NCI-H774 (cell line): ENCODE results near the gene HCN3.
"Not testable (repeated sequence)": the region's sequence is repeated elsewhere in the genome, so short reads cannot be mapped to it uniquely, and the experiment has no call there.

ENCODE experiments used
- DNase-seq: peaks from one replicate; lab custom pipeline; 2025; lab: John Stamatoyannopoulos, UW

The HCN3 gene

DNA sequence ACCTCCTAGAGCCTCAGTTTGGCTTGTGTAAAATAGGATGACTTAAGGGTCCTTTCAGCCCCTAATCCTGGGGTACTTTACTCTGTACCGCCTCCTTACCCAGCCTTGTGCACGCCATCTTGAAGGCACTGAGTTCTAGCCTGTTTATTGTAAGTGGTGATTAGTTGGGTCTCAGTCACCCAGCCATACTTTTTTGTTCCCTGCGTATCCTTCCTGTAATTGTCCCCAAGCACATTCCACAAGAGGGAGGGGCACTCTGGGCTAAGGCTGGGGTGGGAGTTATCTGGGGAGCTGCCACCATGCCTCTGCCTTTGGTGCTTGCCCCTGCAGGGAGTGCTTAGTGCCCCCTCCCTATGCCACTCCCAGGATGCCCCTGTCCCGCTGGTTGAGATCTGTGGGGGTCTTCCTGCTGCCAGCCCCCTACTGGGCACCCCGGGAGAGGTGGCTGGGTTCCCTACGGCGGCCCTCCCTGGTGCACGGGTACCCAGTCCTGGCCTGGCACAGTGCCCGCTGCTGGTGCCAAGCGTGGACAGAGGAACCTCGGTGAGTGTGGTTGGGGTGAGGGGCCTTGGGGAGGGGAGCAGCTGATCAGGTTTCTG, 32.3 kb downstream of the HCN3 start:
- no peak for DNase-seq

DNA sequence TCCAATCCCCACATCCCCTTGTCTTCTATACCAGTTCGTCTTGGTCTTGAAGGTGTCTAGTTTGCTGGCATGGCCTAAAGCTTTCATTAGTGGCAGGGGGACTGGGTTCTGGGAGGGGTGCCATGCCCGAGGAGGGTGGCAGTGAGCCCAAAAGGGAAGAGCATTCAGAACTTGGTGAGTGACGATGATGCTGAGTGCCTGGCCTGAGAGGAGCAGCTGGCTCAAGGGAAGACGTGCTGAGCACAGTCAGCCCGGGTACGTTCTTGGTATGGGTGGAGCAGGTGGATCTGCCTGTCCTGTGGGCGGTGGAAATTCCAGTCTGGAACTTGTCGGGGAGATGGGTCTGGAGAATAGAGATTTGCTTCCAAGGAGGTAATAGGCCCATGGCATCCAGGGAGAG, 36.0 kb downstream of the HCN3 start:
- DNase-seq = no peak

DNA sequence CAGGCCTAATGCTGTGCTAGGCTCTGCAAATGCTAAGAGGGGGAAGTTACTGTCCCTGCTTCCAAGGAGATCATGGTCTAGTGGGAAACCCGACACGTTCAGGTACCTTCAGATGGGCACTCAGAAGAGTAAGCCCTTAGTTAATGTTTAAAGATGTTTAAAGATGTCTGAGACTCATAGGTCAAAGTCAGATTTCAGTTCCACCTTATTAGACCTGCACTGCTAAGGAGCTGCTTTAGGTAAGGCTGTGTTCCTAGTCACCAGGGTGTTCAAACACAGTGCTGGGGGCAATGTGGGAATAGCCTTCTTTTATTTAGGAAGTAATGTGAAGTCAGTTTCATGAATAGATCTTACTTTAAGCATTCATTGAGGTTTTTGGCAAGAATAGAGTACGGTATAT, 39.7 kb downstream of the HCN3 start:
- DNase-seq = no peak

DNA sequence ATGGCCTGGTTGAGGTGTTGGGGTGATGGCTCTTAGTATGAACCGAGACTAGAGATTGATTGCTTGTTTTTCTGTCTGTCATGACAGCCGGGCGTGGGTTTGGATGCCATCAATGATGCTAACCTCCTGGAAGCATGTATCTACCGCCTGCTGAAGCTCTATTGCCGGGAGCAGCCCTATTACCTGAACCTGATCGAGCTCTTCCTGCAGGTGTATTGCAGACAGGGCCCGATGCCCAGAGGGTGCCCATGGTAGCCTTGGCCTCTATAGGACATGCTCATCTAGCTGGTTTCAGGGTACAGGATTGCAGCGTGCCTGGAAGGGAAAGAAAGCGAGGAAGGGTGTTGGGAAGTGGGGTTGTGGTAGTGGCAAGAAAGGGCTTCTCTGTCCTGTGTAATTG, 40.8 kb downstream of the HCN3 start:
- DNase-seq = no peak

DNA sequence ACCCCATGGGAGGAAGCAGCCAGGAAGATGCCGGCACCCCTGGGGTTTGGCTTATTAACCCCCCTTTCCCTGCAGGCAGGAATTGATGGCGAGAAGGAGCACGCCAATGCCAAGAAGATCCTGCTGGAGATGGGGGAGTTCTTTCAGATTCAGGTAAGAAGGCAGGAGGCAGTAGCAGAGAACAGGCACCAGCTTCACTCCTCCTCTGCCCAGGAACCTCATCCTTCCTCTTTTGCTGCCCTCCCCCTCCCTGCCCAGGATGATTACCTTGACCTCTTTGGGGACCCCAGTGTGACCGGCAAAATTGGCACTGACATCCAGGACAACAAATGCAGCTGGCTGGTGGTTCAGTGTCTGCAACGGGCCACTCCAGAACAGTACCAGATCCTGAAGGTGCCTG, 42.3 kb downstream of the HCN3 start:
- no peak for DNase-seq

DNA sequence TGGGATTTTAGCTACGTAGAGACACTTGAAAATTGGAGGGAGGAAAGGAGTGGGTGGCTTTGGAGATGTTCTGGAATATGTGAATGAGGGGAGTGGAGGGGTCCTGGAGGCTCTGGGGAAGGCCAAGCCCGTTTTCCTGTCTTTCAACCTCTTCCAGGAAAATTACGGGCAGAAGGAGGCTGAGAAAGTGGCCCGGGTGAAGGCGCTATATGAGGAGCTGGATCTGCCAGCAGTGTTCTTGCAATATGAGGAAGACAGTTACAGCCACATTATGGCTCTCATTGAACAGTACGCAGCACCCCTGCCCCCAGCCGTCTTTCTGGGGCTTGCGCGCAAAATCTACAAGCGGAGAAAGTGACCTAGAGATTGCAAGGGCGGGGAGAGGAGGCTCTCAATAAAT, 43.0 kb downstream of the HCN3 start:
- no peak for DNase-seq

DNA sequence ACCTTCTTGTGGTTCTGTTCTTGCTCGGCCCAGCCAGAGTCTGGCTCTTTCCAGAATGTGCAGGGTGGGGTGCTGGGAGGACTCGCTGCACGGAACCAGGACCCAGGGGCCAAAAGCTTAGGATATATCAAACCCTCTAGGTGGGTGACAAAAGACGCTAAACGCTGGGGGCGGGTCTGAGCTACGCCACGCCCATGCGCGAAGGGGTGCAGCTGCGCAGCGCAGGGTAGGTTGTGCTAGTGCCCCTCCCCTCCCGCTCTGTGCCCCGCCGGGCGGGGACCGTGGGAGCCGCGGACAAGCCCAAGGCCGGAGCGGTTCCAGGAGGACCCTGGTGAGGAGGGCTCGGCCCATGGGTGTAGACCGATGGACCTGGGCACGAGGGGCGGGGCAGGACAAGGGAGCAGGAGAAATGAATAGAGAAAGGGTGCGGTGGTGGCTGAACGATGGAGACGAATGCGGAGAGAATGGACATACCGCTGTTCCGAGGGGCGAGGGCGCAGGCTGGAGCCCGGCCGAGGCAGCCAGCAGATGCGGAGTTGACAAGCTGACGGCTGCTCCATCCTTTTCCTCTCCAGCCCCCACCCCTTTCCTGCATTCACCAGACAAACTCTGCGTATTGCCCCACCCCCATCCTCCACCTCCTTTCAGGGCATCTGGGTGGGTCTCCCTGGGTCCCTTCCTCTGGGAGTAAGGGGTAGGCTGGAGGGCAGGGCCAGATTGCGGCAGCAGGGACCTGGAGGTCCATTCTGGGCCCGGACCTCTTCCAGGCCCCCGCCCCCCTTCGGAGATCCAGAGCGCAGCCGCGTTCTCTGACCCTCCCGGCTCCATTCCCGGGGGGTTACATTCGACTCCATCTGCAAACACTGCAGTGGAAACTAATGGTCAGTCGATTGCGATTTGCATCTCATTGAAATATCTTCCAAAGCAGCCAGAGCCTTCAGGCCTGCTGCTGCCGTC, 43.7 kb downstream of the HCN3 start, which contains the start of gene RUSC1:
Gene RUSC1 (plus strand): TSS at position 234 of the 957 bp plus-strand sequence. CDS start 880 bp downstream, outside the sequence.
- no peak for DNase-seq

DNA sequence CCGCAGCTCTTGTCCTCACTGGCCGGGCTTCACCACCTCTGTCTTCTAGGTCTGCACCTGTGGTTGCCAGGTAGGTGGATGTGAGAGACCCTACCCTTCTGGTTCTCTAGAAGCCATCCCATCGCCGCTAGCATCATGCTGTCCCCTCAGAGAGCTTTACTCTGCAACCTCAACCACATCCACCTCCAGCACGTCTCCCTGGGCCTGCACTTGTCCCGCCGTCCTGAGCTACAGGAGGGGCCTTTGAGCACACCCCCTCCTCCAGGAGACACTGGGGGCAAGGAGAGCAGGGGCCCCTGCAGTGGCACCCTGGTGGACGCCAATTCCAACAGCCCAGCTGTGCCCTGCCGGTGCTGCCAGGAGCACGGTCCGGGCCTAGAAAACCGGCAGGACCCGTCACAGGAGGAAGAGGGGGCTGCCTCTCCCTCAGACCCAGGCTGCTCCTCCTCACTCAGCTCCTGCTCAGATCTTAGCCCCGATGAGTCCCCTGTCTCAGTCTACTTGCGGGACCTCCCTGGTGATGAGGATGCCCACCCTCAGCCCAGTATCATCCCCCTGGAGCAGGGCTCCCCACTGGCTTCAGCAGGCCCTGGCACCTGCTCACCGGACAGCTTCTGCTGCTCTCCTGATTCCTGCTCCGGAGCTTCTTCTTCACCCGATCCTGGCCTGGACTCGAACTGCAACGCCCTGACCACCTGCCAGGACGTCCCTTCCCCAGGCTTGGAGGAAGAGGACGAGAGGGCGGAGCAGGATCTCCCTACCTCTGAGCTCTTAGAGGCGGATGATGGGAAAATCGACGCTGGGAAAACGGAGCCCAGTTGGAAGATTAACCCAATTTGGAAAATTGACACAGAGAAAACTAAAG, 44.6 kb downstream of the HCN3 start:
- no peak for DNase-seq

DNA sequence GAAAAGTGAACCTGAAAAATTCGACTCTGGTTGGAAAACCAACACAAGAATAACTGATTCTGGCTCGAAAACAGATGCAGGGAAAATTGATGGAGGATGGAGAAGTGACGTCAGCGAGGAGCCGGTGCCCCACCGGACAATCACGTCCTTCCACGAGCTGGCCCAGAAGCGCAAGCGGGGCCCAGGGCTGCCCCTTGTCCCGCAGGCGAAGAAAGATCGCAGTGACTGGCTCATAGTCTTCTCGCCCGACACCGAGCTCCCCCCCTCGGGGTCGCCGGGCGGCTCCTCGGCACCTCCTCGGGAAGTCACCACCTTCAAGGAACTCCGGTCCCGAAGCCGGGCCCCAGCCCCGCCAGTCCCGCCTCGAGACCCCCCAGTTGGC, 45.3 kb downstream of the HCN3 start:
- no peak for DNase-seq

DNA sequence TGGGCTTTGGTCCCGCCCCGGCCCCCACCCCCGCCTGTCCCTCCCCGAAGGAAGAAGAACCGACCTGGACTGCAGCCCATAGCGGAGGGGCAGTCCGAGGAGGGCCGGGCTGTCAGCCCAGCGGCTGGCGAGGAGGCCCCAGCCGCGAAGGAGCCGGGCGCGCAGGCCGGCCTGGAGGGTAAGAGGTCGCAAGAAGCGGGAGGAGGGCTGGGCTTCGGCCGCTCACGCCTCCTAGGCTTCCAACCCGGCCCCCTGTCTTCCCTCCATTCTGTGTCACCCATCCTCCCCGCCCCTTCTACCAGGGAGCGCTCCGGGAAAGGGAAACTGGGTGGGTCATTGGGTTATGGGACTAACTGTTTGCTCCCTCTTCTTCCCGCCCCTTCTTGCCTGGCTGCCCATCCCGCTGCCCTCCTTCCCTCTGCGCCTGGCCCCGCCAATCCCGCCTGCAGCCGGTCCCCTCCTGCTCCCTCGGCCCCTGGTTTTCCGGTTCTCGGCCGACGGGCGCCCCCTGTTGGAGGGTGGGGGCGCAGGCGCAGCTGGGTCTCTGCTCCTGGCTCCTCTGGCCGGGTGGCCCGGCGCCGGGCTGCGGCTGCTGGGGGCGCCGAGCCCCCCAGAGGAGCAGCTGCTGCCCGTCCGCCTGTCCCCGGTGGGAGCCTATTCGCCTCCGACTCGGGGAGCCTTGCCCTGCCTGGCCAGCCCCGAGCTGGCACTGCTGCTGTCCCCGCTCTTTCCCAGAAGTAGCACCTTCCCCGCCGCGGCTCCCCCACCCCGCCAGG, 45.9 kb downstream of the HCN3 start:
- DNase-seq = peak; percentile 89

DNA sequence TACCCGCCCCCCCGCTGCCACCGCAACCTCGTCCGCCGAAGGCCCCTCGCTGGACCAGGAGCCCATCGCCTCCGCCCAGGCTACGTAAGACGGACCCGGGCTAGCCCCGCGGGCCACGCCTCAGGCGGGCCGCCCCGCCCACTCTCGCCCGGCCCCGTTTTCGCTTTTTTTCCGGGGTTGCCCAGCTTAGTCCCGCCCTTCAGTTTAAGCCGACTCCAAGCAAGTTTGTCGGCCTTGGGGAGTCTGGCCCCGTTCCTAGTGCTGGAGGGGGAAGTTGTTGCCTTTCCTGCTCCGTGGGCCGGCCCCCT, 46.4 kb downstream of the HCN3 start:
- peak; percentile 85 for DNase-seq

DNA sequence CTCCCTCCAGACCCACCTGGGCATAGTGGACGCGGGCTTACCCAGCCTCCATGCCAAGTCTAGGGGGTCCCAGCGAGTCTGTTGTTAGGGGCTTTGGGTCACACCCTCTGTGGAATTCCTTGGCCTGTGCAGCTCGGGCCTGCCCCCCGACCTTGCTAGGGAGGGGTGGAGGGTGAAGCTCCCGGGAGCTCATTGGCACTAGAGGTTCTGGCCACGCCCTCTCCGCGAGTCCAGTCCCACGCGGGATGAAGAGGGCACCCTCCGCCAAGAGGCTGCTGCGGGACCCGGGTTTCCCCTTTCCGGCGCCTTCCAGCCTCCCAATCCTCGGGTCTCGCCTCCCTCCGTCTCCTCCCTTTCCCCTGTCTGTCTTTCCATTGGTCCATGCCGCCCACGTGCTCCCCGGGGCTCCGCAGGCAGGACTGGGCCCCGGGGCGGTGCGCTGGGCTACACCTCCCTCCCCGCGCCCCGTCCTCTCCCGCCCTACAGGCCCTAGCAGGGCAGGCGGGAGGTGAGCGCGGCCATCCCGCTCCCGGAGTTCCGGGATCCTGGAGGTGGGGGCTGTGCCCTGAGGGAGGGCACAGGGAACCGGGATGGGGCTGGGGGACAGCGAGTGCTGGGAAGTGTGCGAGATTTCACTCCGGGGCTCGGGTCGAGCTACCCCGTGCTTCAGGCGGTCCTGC, 46.9 kb downstream of the HCN3 start:
- peak; percentile 96 for DNase-seq

DNA sequence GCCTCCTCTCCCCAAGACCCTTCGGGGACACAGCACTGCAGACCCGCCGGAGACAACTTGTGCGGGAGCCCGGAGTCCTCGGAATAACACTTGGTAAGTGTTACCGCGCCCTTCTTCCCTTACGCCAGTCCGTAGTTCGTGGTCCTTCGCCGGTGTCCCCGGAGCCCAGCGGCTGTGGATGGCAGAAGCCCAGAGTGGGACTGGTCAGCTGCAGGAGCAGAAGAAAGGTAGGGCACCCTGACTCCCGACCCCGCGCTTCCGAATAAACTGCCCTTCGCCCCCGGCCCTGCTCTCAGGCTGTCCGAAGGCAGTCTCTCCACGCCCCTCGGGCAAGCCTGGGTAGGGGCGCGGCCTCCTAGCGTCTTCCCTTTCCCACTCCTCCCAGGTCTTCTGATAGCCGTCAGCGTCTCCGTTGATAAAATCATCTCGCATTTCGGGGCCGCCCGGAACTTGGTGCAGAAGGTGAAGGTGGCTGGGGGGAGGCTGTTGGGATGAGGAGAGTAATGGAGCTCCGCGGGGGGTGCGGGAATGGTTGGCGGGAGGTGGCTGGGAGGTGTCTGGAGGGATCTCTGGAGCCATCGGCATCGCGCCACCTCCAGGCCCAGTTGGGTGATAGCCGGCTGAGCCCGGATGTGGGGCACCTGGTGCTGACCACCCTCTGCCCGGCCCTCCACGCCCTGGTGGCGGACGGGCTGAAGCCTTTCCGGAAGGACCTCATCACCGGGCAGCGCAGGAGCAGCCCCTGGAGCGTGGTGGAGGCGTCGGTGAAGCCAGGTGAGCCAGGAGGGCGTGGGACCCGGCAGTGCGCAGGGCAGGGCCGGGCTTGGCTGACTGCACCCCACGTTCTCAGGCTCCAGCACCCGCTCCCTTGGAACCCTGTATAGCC, 47.7 kb downstream of the HCN3 start:
- peak; percentile 42 for DNase-seq

DNA sequence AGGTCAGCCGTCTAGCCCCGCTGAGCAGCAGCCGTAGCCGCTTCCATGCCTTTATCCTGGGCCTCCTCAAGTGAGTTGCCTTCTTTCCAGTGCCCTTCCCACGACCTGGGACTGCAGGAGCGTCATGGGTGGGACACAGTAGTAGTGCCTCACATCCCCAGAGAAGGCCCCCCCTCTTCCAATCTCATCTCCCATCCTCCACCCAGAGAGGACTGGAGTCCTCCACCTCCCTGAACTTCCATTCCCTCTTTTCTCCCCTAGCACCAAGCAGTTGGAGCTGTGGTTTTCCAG, 48.3 kb downstream of the HCN3 start:
- DNase-seq = no peak

DNA sequence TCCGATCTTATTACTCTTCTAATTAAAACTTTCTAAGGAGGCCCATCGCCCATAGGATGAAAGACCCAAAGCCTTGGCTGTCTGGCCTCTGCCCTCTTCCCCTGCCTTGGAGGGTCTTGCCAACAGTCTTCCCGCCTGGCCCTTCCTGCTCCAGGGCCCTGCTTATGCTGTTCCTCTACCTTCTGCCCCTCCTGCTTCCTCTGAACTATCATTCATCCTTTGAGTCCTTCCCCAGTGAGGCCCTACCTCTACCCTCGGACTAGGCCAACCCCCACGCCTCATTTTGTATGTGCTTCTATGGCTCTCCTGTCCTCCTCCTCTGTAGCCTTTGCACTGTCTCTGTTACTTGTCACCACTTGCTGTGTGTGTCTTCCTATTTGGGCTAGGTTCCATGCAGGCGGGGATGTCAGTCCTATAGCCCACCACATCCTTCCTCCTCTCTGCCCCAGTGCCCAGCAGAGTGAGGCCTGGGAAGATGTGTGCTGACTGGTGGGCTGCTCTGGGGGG, 48.8 kb downstream of the HCN3 start:
- no peak for DNase-seq

DNA sequence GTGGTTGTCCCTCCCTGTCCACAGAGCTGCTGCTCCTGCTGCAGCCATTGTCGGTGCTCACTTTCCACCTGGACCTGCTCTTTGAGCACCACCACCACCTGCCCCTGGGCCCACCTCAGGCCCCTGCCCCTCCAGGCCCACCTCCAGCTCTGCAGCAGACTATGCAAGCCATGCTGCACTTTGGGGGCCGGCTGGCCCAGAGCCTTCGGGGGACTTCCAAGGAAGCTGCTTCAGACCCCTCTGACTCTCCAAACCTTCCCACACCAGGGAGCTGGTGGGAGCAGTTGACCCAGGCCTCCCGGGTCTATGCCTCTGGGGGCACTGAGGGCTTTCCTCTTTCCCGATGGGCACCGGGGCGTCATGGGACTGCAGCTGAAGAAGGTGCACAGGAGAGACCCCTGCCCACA, 49.4 kb downstream of the HCN3 start:
- no peak for DNase-seq

DNA sequence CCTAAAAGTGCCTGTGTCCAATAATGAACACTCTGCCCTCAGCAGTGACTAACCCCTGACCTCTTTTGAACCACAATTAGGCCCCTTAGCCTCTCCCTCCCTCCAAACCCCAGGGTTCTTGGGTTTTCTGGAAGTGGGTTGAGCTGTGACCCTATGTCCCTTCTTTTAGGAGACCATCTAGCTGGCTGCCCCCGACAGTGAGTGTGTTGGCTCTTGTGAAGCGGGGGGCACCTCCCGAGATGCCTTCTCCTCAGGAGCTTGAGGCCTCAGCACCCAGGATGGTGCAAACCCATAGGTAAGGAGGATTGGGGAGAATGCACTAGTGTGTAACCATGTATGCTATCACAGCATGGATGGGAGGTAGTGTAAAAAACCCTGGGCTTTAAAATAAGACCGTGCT, 50.7 kb downstream of the HCN3 start:
- no peak for DNase-seq

DNA sequence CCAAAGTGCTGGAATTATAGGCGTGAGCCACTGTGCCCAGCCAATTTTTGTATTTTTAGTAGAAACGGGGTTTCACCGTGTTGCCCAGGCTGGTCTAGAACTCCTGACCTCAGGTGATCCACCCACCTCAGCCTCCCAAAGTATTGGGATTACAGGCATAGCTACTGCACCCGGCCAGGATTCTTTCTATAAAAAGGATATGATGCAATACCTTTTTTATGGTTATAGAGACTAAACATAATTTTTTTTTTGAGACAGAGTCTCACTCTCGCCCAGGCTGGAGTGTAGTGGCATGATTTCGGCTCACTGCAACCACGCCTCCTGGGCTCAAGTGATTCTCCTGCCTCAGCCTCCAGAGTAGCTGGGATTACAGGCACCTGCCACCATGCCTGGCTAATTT, 51.6 kb downstream of the HCN3 start:
- not testable (repeated sequence) for DNase-seq

DNA sequence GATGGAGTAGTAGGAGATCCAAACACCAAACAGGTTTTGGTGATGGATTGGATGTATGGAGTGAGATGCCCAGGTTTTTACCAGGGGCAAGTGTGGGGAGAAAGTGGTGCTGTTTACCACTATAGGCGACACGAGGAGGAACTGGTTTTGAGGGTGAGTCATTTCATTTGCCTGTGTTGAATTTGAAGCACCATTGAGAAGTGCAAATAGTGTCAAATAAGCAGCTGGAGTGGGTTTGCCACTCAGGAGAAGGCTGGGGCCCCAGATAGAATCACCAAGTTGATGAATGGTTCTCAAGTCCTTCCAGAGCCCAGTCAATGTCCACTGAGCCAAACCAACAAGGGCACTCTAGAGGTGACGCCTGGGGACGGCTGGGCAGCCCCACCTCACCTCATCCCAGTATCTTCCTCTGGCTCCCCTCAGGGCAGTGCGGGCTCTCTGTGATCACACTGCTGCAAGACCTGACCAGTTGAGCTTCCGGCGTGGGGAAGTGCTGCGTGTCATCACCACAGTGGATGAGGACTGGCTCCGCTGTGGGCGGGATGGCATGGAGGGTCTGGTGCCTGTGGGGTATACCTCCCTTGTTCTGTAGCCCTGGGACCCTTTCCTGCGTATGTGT, 52.8 kb downstream of the HCN3 start:
- no peak for DNase-seq

DNA sequence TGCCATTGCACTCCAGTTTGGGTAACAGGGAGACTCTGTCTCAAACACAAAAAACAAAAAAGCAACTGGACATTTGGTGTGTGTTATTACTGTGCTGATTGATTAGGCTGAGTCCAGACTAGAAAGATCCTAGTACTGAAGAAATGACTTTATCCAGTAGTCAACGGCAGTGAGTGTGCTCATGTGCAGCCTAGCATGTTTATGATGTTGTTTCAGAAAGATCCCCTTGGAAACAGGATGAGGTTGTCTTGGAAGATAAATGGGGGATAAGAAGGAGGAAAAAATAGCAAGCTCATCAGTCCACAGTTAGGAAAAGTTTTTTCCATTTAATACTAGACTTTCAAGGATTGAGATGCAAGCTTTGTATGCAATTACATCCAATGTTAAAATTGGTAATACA, 57.7 kb downstream of the HCN3 start:
- DNase-seq = no peak
